NCI-H2081 treated with DMSO at 0.1 percent for 48 hours (cell line): ENCODE data around the gene KRTAP9-9.
"Not testable (repeated sequence)": the region's sequence is repeated elsewhere in the genome, so short reads cannot be mapped to it uniquely, and the experiment has no call there.

Experiments
- DNase-seq: peaks from one replicate; lab custom pipeline; 2025; lab: John Stamatoyannopoulos, UW

Gene KRTAP9-9

DNA sequence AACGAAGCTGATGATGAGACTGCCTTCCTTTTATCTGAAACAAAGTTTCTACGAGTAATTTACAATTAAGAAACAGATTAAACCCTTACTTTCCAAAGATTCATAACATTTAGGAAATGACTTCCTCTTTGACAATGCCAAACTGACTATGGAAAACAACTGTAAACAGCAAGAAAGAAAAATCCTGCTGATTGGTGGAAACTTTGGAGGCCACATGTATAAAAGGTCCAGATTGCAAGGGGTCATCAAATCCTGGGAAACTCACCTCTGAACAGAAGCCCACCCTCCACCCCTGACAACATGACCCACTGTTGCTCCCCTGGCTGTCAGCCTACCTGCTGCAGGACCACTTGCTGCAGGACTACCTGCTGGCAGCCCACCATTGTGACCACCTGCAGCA, 9.9 kb downstream of the KRTAP9-9 start, which contains the start of gene KRTAP9-6:
TSS of gene KRTAP9-6 (plus strand) at position 301 of the 400 bp plus-strand sequence. CDS start at position 301, 0 bp downstream.
- no peak for DNase-seq

DNA sequence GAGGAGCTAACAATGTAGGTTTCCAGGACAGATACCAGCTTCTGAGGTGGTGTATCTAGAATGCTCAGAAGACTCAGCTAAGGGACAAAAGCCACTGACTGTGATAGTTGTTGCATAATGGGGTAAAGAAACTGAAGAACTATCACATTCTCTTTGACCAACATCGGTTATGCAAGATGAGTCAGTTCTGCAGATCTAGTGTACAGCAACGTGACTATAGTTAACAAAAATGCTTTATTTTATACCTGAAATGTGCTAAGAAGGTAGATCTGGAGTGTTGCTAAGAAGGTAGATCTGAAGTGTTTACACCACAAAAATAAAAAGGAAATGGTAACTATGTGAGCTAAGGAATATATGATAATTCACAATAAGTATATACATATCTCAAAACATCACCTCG, 12.5 kb downstream of the KRTAP9-9 start:
- no peak for DNase-seq

DNA sequence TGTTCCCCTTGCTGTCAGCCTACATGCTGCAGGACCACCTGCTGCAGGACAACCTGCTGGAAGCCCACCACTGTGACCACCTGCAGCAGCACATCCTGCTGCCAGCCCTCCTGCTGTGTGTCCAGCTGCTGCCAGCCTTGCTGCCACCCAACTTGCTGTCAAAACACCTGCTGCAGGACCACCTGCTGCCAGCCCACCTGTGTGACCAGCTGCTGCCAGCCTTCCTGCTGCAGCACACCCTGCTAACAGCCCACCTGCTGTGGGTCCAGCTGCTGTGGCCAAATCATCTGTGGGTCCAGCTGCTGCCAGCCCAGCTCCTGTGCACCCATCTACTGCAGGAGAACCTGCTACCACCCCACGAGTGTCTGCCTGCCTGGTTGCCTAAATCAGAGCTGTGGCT, 16.1 kb downstream of the KRTAP9-9 start:
- not testable (repeated sequence) for DNase-seq

DNA sequence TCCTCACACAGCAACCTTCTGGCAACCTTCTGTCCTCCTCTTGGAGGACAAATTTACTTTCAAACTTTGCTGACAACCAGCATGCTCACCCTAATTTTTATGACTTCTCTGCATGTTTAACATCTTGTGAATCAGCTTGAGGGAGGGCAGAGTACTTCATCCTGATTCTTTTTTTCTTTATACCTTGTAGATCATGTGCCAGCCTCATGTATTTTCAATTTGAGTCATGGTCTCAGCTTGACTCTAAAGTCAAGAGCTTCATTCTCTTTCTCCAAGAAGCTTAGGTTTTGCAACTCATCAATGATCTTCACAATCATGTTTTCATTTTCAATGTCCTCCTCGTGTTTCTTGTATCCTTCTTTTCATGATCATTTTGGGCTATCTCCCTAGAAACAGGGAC, 16.7 kb downstream of the KRTAP9-9 start:
- DNase-seq: no peak

DNA sequence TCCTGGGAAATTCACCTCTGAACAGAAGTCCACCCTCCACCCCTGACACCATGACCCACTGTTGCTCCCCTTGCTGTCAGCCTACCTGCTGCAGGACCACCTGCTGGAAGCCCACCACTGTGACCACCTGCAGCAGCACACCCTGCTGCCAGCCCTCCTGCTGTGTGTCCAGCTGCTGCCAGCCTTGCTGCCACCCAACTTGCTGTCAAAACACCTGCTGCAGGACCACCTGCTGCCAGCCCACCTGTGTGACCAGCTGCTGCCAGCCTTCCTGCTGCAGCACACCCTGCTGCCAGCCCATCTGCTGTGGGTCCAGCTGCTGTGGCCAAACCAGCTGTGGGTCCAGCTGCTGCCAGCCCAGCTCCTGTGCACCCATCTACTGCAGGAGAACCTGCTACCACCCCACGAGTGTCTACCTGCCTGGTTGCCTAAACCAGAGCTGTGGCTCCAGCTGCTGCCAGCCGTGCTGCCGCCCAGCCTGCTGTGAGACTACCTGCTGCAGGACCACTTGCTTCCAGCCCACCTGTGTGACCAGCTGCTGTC, 20.5 kb downstream of the KRTAP9-9 start, which contains the start of gene KRTAP9-7:
TSS of gene KRTAP9-7 (plus strand) at position 51 of the 543 bp plus-strand sequence. CDS start at position 51, 0 bp downstream.
- DNase-seq: not testable (repeated sequence)

DNA sequence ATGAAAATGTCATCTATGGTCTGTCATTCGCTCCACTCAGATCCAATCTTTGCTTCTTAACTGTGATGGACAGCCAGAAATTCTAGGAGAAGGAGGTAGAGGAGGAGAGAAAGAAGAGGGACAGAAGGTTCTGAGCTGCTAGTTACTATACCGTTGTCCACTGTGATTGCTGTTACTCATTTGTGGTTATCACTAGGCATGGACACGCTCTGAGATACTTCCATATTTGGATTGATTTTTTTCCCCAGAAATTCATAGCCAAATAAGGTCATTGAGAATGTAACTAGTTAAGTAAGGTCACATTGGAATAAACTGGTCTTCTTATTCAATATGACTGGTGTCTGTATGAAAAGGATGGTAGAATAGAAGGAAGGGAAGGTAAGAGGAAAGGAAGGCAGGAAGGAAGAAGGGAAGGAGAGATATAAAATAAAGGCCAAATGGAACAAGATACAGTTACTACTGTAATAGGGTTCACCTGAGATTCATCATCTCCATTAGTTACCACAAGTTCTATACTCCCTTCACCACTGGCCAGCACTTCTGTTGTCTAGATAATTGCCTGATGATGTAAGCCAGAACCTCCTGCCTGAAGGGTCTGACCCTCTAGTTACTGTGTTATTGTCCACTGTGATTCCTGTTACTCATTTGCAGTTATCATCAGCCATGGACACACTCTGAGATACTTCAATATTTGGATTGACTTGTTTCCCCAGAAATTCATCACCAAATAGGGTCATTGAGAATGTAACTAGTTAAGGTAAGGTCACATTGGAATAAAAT, 23.2 kb downstream of the KRTAP9-9 start:
- DNase-seq: no peak

DNA sequence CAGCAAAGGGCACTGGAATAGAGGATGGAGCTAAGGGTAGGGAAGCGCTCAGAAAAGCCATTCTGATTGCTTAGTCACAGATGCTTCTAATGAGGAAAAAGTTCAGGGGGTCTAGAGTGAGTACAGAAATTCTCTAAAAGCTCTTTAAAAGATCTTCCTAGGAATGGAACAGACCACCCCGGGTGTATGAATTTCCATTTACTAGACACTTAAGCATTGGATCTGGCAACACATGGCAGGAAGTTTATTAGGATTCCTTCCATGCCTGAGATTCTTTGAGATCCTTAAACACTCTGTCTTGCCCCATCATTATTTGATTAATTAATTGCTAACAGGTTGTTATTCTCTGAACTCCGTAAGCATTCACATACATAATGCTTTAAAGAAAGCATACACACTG, 28.9 kb downstream of the KRTAP9-9 start:
- DNase-seq: no peak

DNA sequence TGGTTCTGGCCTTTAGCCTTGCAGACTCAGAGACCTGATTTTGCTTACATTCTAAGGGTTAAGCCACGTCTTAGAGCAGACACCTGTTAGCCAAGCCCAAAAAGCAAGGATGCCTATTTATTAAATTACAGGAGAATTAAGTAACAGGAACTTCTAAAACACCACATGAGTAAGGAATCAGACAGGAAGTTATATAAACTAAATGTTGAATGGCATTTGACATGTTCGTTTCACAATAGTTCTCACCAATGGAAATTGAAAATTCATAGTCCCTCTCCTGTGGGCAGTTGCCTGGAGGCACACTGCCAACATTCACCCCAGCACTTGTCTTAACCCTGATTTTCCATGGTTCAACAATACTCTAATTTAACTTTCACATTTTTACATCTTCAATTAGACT, 29.4 kb downstream of the KRTAP9-9 start:
- no peak for DNase-seq

DNA sequence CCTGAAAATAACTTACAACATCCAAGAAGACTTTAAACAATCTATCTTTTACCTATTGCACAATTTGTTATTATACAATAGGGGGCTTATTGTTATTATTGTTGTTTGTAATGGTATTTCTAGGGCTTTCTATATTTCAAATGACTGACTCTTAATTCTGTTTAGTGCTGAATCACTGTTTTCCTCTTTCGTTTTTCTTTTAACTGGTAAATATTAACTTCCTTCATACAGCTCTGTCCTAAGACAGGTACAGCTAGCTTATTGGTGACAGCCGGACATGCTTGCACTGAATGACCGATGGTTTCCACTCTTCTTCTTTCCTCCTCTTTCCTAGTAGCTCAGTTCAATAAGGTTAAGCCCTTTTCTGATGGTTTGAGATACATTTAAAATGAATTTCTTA, 31.9 kb downstream of the KRTAP9-9 start:
- DNase-seq: no peak

DNA sequence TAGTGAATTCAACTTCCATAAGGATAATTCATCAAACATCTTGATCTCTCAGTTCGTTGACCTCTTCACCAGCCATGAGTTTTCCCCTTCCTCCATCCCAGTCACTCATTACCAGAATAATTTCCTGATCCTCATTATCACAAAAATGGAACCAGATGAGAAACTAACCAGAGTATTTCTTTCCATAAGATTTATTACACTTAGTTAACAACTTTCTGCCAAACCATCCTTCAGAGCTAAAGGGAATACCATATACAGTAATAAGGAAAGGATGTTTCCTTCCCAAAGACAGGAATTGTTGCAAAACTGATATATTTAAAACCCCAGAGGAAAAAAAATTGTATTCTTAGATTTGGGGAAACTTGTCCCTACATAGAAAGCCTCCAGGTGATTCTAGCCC, 38.8 kb downstream of the KRTAP9-9 start:
- DNase-seq: no peak

DNA sequence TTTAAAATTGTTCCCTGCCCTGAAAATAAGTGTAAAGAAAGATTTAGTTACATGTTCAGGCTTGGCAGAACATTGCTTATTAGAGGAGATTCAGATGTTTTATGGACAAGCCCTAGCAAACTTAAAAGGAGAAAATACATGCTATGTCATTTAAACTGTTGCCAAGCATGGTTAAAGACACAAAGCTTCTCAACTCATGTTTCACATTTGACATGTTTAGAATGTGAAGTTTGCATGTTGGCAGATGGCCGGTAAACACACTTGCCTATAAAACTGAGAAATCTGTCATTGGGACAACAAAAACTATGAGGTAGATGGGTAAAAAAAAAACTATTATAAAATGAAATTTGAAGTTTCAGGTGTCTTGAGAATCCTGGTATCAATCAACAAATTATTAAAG, 41.7 kb downstream of the KRTAP9-9 start:
- DNase-seq: no peak

DNA sequence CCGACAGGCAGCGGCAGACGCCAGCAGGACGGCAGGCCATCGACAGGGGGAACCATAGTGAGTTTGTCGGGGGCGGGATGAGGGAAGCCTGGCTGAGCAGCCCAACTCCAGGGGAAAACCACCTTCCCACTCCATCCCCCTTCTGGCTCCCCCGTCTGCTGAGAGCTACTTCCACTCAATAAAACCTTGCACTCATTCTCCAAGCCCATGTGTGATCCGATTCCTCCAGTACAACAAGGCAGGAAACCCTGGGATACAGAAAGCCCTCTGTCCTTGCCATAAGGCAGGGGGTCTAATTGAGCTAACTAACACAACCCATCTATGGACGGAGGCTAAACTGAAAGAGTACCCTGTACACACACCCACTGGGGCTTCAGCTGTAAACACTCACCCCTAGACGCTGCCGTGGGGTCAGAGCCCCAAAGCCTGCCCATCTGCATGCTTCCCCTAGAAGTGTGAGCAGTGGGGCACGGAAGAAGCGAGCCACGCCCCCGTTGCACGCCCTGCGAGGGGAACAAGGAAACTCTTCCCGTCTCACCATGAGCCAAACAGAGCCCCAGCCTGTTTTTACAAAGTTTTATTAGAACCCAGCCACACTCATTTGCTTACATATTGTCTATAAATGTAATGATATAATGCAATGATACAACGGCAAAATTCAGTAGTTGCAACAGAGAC, 43.4 kb downstream of the KRTAP9-9 start:
- DNase-seq: no peak

DNA sequence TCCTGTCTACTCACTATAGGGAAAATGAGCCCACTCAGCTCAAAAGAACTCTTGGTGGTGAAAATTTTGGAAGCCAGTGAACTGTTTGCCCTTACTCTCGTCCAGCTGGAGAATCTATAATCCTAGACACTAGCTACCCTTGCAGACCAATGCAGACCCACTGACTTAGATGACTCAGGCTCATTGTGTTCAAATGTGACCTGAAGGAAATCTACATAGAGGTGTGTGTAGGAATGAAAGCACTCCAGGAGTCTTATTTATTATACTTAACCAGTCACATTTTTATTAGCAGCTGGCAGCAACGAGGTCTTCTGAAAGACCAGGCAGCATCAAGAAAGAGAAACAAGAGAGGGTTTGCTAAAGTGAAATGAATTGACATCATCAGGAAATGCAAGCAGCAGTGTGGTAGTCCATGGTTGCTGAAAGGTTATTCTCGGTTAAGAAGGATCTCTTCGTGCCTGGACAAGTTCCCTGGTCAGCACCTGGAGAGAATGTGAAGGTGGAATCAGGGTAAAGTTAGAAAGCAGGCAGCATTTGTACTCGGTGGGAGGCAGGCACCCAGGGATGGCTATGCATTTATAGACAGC, 46.1 kb downstream of the KRTAP9-9 start:
- DNase-seq: no peak

DNA sequence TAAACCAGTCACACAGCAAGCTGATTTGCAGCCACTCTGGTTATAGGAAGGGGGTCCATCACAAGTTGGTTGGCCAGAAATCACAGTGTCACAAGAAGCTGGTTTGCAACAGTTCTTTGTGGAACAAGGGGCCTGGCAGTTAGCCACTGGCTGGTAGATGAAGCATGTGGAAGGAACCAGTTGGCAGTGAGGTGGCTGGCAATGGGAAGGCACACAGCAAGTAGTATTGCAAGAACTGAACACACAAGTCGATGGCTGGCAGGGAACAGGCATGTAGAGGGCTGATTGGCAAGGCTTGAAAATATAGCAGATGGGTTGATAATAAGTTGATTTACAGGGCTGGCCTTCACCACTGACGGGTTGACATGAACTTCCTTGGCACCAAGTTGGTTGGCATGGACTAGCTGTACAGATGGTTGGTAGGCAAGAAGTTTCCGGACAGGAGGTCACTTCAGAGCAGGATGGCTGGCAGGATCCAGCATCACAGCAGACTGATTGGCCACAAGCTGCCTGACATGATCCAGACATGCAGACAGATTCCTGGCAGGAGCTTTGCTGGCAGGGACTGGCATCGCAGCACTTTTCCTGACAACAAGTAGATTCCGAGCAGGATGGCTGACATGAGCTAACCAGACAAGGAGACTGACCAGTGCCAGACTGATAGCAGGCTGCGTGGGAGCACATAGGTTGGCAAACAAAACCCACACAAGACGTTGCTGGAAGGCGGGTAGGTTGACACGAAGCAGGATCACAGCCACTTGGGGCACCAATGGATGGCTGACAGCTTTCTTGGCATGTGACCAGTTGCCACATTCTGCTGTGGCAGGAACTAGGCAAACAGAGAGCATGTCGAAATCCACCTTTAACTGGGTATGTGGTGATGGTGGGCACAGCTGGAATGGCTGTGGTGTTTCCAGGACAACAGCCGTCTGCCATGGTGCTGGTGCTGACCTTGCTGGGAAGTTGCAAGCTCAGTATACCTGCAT, 47.0 kb downstream of the KRTAP9-9 start, which contains the start of gene KRTAP29-1:
TSS of gene KRTAP29-1 (minus strand) at position 936 of the 986 bp plus-strand sequence. CDS start at position 936, 0 bp downstream.
- no peak for DNase-seq

DNA sequence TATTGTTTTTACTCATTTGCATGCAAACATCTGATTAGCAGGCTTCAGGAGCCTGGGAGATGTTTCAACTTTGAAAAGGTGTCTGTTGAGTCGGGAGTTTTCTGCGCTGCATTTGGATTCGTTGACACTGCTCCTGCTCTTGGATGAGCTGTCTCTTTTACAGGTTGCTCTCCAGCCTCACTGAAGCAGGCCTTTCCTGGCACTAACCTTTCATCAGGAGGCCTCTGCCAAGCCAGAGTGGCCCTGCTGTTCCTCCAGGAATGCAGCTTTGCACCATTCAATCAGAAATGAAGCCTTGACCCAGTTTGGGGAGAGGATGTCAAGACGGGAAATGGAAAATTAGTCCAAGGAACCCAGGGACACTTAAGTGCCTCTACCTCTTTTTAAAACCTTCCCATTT, 47.8 kb downstream of the KRTAP9-9 start:
- DNase-seq: no peak

DNA sequence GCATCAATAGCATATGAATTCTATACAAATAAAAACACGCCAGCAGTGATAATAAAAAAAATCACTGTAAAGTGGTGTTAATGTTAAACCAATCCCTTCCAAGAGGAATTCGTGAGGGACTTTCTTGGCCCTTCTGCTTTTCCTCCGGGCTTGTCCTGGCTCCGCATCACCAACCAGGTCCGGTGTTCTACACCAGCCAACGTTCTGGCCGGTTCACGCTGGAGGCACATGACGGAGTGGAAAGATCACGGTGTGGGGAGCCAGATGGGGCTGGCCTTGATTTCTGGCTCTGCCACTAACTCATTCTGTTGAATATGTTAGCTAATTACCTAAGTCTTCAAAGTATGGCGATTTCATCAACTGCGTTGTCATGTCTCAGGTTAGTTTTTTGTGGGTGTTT, 48.9 kb downstream of the KRTAP9-9 start:
- no peak for DNase-seq
